ENCODE results near the gene SLC16A7.

SLC16A7 gene

GRCh38 chr12:59578254-59578653, 17.6 kb upstream of the SLC16A7 start:
- no peak overlapping the region for H3K4me3 ChIP-seq (ENCODE audit: low read depth, low read length)

GRCh38 chr12:59579631-59580030, 16.2 kb upstream of the SLC16A7 start:
- TF ChIP-seq, protein P1, sequence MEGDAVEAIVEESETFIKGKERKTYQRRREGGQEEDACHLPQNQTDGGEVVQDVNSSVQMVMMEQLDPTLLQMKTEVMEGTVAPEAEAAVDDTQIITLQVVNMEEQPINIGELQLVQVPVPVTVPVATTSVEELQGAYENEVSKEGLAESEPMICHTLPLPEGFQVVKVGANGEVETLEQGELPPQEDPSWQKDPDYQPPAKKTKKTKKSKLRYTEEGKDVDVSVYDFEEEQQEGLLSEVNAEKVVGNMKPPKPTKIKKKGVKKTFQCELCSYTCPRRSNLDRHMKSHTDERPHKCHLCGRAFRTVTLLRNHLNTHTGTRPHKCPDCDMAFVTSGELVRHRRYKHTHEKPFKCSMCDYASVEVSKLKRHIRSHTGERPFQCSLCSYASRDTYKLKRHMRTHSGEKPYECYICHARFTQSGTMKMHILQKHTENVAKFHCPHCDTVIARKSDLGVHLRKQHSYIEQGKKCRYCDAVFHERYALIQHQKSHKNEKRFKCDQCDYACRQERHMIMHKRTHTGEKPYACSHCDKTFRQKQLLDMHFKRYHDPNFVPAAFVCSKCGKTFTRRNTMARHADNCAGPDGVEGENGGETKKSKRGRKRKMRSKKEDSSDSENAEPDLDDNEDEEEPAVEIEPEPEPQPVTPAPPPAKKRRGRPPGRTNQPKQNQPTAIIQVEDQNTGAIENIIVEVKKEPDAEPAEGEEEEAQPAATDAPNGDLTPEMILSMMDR (IDR thresholded peaks at IDR 0.05; ENCODE audit: low read depth, low read length) = no peak
- no peak for DNase-seq (ENCODE audit: low read depth, low spot score)
- in situ Hi-C loops (cut with HindIII; ENCODE audit: low sequenced_read_pairs) = no loop called here
- no peak overlapping the region for H3K4me3 ChIP-seq (ENCODE audit: low read depth, low read length)

More at GRCh38 chr12:59578254-59578653, 17.6 kb upstream of the SLC16A7 start:
- in situ Hi-C loops (cut with HindIII; ENCODE audit: low sequenced_read_pairs) = no loop called here
- TF ChIP-seq, protein P1 (IDR thresholded peaks at IDR 0.05; ENCODE audit: low read depth, low read length) = no peak
- DNase-seq (ENCODE audit: low read depth, low spot score) = no peak

GRCh38 chr12:59580050-59580449, 15.8 kb upstream of the SLC16A7 start:
- no peak overlapping the region for H3K4me3 ChIP-seq (ENCODE audit: low read depth, low read length)
- DNase-seq (ENCODE audit: low read depth, low spot score) = no peak
- TF ChIP-seq, protein P1 (IDR thresholded peaks at IDR 0.05; ENCODE audit: low read depth, low read length) = no peak
- in situ Hi-C loops (cut with HindIII; ENCODE audit: low sequenced_read_pairs) = no loop called here

GRCh38 chr12:59583003-59583712, 12.7 kb upstream of the SLC16A7 start:
- in situ Hi-C loops (cut with HindIII; ENCODE audit: low sequenced_read_pairs) = no loop called here
- DNase-seq (ENCODE audit: low read depth, low spot score) = no peak
- TF ChIP-seq, protein P1 (IDR thresholded peaks at IDR 0.05; ENCODE audit: low read depth, low read length) = no peak
- no peak overlapping the region for H3K4me3 ChIP-seq (ENCODE audit: low read depth, low read length)

GRCh38 chr12:59587710-59588109, 8.1 kb upstream of the SLC16A7 start:
- in situ Hi-C loops (cut with HindIII; ENCODE audit: low sequenced_read_pairs) = no loop called here
- no peak overlapping the region for H3K4me3 ChIP-seq (ENCODE audit: low read depth, low read length)
- TF ChIP-seq, protein P1 (IDR thresholded peaks at IDR 0.05; ENCODE audit: low read depth, low read length) = no peak
- no peak for DNase-seq (ENCODE audit: low read depth, low spot score)

DNA sequence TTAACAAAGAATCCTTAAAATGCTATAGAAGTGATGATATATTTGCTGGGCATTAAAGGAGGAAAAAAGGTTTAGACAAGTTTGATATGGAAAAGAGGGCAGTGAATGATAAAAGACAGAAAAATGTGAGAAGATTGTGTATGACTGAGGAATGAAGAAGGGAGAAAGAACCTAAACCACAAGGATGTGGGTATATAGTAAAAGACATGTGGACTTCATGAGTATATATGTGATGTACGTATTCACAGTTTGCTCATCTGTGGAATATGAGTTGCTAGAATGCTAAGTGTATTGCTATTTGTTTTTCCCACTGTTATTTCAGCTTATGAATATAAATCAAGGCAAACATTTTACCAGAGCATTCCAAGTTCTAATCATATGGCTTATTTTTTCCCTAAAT, 2.1 kb upstream of the SLC16A7 start:
- in situ Hi-C loops (cut with HindIII; ENCODE audit: low sequenced_read_pairs) = no loop called here
- TF ChIP-seq, protein P1 (IDR thresholded peaks at IDR 0.05; ENCODE audit: low read depth, low read length) = no peak
- no peak overlapping the region for H3K4me3 ChIP-seq (ENCODE audit: low read depth, low read length)
- DNase-seq (ENCODE audit: low read depth, low spot score) = no peak
